ENCODE results near the gene TXNDC15.
A peak's percentile ranks its signal among the peaks of the same experiment; 100 is the strongest.

TXNDC15 gene

DNA sequence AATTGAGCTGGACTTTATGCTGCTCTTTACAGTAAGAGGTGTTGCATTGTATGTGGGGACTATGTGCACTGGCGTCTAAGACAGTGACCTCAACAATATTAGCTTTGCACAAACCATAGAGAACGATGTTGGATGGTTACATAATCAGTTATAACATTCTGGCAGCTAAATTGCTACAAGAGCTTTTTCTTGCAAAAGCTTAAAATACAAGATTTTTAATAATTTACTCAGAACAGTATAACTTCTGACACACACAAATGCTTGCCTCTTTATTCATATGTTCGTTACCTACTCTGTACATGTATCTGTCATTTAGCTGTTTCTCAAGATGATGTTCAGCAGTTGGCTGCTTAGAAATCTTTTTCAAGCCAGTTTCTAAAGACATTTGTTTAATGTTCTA lies 16.8 kb upstream of the TXNDC15 start:
- DNase-seq (ENCODE audit: low read depth in 1 of 2, low spot score in 1 of 2), result no peak
- Histone ChIP-seq H3K27ac (replicated peaks) (no peak overlapping the region), H3K4me3 (replicated peaks; ENCODE audit: insufficient read depth, low read length) (no peak overlapping the region), H3K27me3 (ENCODE audit: insufficient read depth, poor library complexity, severe bottlenecking) (no peaks in the 10 kb centered on the region)
- TF ChIP-seq GABPA (IDR thresholded peaks at IDR 0.05; ENCODE audit: low read depth) (no peak), CTCF (IDR thresholded peaks at IDR 0.05; ENCODE audit: insufficient read depth, low read length) (no peak), POLR2AphosphoS5 (IDR thresholded peaks at IDR 0.05; ENCODE audit: low read depth) (no peak), SPI1 (IDR thresholded peaks at IDR 0.05; ENCODE audit: borderline replicate concordance, low read depth) (no peak)
- TF ChIP-seq, protein P1, sequence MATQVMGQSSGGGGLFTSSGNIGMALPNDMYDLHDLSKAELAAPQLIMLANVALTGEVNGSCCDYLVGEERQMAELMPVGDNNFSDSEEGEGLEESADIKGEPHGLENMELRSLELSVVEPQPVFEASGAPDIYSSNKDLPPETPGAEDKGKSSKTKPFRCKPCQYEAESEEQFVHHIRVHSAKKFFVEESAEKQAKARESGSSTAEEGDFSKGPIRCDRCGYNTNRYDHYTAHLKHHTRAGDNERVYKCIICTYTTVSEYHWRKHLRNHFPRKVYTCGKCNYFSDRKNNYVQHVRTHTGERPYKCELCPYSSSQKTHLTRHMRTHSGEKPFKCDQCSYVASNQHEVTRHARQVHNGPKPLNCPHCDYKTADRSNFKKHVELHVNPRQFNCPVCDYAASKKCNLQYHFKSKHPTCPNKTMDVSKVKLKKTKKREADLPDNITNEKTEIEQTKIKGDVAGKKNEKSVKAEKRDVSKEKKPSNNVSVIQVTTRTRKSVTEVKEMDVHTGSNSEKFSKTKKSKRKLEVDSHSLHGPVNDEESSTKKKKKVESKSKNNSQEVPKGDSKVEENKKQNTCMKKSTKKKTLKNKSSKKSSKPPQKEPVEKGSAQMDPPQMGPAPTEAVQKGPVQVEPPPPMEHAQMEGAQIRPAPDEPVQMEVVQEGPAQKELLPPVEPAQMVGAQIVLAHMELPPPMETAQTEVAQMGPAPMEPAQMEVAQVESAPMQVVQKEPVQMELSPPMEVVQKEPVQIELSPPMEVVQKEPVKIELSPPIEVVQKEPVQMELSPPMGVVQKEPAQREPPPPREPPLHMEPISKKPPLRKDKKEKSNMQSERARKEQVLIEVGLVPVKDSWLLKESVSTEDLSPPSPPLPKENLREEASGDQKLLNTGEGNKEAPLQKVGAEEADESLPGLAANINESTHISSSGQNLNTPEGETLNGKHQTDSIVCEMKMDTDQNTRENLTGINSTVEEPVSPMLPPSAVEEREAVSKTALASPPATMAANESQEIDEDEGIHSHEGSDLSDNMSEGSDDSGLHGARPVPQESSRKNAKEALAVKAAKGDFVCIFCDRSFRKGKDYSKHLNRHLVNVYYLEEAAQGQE (IDR thresholded peaks at IDR 0.05; ENCODE audit: insufficient replicate concordance, low read depth), result no peak

GRCh38 chr5:134864707-134865106 lies 9.5 kb upstream of the TXNDC15 start:
- H3K4me3 ChIP-seq (replicated peaks; ENCODE audit: insufficient read depth, low read length), result no peak overlapping the region
- no peak for TF ChIP-seq CTCF (IDR thresholded peaks at IDR 0.05; ENCODE audit: insufficient read depth, low read length)
- TF ChIP-seq, protein P1 (IDR thresholded peaks at IDR 0.05; ENCODE audit: insufficient replicate concordance, low read depth), result no peak
- no peak for TF ChIP-seq GABPA (IDR thresholded peaks at IDR 0.05; ENCODE audit: low read depth)
- TF ChIP-seq SPI1 (IDR thresholded peaks at IDR 0.05; ENCODE audit: borderline replicate concordance, low read depth), result no peak
- no peak for TF ChIP-seq POLR2AphosphoS5 (IDR thresholded peaks at IDR 0.05; ENCODE audit: low read depth)
- no peak for DNase-seq (ENCODE audit: low read depth in 1 of 2, low spot score in 1 of 2)
- no peaks in the 10 kb centered on the region for H3K27me3 ChIP-seq (ENCODE audit: insufficient read depth, poor library complexity, severe bottlenecking)
- H3K27ac ChIP-seq (replicated peaks), result no peak overlapping the region

DNA sequence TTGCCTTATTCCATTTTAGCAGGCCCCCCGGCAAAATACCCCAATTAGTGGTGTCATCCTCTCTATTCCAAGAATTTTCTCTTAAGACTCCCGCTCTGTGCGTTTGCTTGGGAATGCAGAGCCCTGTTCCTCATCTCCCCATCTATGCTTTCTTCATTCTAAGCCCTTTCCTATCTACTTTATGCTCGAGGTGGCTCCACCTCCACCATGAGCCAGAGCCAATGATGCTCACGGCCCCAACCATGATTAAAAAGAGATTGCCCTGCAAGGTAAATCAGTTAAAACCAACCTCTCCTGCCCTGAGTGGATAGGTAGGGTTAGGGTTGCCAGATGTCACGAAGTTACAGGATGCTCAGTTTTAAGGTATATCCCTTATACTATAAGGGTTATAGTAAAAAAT lies 677 bp upstream of the TXNDC15 start:
- no peaks in the 10 kb centered on the region for H3K27me3 ChIP-seq (ENCODE audit: insufficient read depth, poor library complexity, severe bottlenecking)
- H3K4me3 ChIP-seq (replicated peaks; ENCODE audit: insufficient read depth, low read length), result no peak overlapping the region
- TF ChIP-seq POLR2AphosphoS5 (IDR thresholded peaks at IDR 0.05; ENCODE audit: low read depth) (no peak), GABPA (IDR thresholded peaks at IDR 0.05; ENCODE audit: low read depth) (no peak), SPI1 (IDR thresholded peaks at IDR 0.05; ENCODE audit: borderline replicate concordance, low read depth) (no peak), CTCF (IDR thresholded peaks at IDR 0.05; ENCODE audit: insufficient read depth, low read length) (no peak)
- TF ChIP-seq, protein P1 (IDR thresholded peaks at IDR 0.05; ENCODE audit: insufficient replicate concordance, low read depth), result no peak
- H3K27ac ChIP-seq (replicated peaks), result peak overlapping the region; percentile 89
- no peak for DNase-seq (ENCODE audit: low read depth in 1 of 2, low spot score in 1 of 2)

All from HL-60 (cell line).